HG03039 (cell line): ENCODE measurements around the gene ATF6.

Experiments
- ATAC-seq: cut with Tn5 transposase; IDR thresholded peaks from one replicate; pipeline ENCODE4 v1.9.1; 2021; ENCODE audit warnings: mild to moderate bottlenecking, moderate library complexity; ENCODE audit not compliant: unreplicated experiment

Gene ATF6

DNA sequence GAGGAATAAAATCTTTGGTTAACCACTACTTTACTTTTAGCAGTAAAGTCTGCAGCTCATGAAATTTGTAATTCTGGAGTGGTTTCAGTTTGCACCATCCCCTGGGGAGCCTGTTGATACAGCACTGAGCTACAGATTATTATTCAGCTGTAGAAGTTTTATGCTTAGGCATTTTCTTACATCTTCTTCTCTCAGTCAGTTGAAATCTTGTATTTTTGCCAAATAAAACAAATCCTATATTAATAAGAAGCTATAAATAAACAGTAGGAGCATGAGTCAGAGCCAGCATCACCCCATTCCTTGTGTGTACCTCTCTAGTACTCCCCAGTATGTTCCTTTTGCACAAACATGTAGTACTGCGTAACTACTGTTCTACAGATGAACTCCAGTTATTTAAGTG is 118.9 kb downstream of the ATF6 start:
- no peak for ATAC-seq

GRCh38 chr1:161885759-161886158 is 119.6 kb downstream of the ATF6 start:
- ATAC-seq: no peak

GRCh38 chr1:161886589-161886988 is 120.5 kb downstream of the ATF6 start:
- ATAC-seq: no peak

DNA sequence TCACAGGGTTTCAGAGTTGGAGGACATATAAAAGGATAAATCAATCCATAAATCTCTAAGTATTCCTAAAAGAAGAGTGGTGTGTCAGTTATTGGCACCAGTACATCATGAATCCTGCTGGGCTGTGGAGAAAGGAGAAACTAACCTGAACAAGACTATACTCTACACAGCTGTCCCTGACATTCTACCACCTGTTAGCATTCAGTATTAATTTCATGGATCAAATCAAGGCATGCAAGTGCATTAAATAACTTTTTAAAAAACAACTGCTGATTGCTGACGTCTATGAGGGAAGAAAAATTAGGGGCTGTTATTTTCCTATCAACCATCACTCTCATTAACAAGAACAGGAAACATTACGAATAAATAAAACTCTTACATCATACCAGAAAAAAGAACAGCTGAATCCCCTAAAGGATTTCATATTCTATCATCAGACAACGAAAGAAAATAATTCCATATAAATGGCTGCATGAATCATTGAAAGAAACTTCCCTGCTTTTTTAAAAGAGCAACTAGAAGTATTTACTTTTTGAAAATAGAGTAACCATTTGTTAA is 121.7 kb downstream of the ATF6 start:
- no peak for ATAC-seq

- no peak for ATAC-seq
Observed at GRCh38 chr1:161890574-161890973, 124.5 kb downstream of the ATF6 start.

GRCh38 chr1:161899091-161899490 is 133.0 kb downstream of the ATF6 start:
- no peak for ATAC-seq

GRCh38 chr1:161900160-161900559 is 134.0 kb downstream of the ATF6 start:
- no peak for ATAC-seq

GRCh38 chr1:161902182-161902581 is 136.1 kb downstream of the ATF6 start:
- no peak for ATAC-seq

DNA sequence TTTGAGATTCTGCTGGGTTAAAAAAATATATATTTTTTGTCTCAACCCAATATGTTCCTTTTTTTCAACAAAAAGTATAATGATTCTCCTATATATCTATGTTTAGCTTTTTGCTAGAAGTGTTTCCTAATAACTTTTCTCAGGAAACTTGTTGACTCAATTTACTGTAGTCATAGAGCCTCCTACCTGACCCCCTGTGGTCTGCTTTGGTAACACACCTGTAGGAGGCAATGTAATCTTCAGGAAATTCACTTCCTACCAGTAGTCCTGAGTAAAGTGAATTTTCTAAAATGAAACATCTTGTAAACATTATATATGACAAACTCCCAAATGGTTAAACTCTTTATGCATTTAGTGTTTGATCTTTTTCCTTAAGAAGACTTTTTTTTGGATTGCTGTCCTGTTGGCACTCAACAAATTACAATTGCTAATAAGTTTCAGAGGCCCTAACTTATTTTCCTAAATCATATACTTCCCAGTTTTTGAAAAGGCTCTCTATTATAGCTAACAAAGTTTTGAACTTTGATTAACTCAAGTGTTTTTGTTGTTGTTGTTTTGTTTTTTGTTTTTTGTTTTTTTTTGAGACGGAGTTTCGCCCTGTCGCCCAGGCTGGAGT is 139.3 kb downstream of the ATF6 start:
- ATAC-seq: no peak

DNA sequence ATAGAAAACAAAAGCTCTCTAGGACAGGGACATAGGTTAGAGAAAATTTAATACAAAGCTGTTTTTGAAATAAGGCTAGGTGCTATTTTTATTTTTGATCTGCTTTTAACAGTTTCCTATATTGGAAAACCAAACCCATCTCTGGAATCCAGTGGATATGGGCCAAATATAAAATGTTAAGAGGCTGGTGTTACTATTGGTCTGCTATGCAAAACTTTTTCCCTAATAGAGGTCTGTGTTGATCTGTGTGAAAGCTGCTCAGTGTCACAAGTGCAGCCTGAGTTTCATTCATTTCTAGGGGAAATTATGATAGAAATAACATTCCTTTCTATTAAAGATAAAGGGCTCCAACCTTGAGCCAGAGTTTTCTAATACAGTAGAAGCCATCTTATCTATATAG is 141.1 kb downstream of the ATF6 start:
- ATAC-seq: no peak

- ATAC-seq: no peak
Observed at GRCh38 chr1:161908264-161908663, 142.1 kb downstream of the ATF6 start.

- no peak for ATAC-seq
Observed at GRCh38 chr1:161910604-161911003, 144.5 kb downstream of the ATF6 start.

GRCh38 chr1:161913482-161914140 is 147.5 kb downstream of the ATF6 start:
- no peak for ATAC-seq

- ATAC-seq: peak; percentile 10
Observed at GRCh38 chr1:161914595-161914994, 148.5 kb downstream of the ATF6 start.

GRCh38 chr1:161915051-161915503 is 149.0 kb downstream of the ATF6 start:
- ATAC-seq: peak; percentile 75

DNA sequence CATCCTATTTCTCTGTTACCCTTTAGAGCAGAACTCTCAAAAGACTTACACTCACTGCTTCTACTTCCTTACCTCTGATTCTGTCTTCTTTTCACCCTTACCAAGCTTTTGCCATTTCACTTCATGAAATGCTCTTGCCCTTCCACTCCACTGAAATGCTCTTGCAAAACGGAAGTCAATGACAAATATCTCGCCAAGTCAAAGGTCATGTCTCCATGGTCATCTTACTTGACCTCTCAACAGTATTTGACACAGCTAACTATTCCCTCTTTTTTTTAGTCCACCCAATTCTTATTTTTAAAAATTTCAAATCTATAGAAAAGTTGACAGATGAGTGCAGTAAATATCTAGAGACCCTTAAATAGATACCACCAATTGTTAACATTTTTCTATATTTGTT is 149.9 kb downstream of the ATF6 start:
- ATAC-seq: no peak

DNA sequence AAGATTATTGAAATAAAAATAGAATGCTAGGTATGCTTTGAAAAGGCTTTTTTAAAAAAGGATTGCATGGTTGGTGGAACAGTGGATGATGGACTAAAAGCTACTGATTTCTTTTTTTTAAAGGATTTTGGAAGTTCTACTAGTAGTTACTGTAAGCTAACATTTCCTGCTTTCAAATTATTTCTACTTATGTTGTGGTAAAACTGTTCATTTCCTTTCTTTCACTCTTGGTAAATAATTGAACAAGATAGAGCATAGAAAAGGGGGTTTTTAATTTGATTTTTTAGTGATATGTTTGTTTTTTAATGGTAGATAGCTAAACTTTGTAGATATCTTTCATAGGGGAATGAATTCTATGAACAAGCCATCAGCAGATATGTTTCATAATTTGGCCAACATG is 153.1 kb downstream of the ATF6 start:
- no peak for ATAC-seq

- ATAC-seq: no peak
Observed at GRCh38 chr1:161921491-161921890, 155.4 kb downstream of the ATF6 start.

DNA sequence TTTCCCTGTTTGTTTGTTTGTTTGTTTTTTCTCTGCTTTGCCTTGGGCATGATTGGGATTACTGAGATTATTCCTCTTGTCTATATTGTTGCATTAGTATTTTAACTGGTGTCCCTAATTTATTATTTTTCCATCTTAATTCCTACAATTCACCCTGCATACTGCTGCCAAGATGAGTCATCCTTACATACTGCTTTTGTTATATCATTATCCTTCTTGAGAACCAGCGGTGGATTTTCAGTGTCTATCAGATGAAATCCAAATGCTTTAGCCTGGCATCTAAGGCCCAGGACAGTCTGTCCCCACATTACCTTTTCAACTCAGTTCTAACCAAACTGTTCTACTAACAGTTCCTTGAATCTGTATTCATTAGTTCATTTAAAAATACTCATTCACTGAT is 155.9 kb downstream of the ATF6 start:
- ATAC-seq: no peak

- ATAC-seq: no peak
Observed at GRCh38 chr1:161928056-161928455, 161.9 kb downstream of the ATF6 start.

- ATAC-seq: no peak
Observed at GRCh38 chr1:161929137-161929536, 163.0 kb downstream of the ATF6 start.

DNA sequence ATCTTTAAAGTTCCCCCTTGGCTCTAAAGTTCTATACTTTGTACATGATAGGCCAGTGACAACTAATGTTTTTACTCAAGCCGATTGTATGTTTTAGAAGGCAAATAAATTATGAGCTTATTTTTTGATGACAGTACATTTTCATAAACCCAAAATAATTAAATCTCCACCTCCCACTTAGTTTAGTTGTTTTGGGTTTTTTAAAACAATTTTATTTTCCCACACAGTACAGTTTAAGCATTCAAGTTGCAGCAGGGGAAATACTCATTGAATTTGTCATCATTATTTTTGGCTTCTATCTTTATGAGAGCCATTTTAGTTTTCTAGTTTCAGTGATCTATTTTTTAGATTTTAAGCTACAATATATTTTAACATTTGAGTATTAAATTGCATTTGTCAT is 163.9 kb downstream of the ATF6 start:
- ATAC-seq: no peak

GRCh38 chr1:161932668-161933067 is 166.5 kb downstream of the ATF6 start:
- no peak for ATAC-seq
